C4-2B (cell line): Measurements from ENCODE around the gene EIF3K.

Experiments
- CTCF ChIP-seq: fragments of 450-650 bp; conservative IDR thresholded peaks from 2 replicates; pipeline ENCODE4 v1.5.1; 2017; ENCODE audit warnings: mild to moderate bottlenecking
- ZFX ChIP-seq: fragments of 450-650 bp; IDR thresholded peaks from 2 replicates; pipeline ENCODE4 v1.6.1; 2017

DNA sequence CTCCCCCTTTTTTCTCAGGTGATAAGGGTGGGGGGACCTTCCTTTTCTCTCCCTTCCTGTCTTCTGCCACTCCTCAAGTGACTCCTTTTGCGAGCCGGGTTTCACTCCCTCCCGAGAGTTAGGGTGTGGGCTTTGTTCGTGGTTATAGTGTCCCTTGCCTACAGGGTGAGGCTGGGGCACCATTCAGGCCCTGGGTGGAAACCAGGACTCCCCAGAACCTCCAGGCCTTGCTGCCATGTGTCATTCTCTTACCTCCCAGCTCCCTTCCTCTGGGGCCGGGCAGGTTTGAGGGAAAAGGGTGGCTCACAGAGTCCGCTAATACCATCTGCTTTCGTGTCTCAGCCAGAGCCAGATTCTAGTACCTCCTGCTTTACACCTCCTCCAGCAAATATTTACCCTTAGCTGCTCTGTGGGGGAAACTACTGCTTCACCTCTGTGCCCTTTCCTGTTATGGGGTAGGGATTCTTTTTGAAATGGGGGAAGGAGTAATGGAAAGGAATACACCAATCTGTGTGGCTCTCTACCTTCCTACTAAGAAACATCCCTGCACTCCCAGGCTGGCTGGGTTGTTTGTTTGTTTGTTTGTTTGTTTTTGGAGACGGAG is 31.3 kb downstream of the EIF3K start:
- TF ChIP-seq CTCF, result no peak
- no peak for TF ChIP-seq ZFX
